ENCODE data around the gene BMP3. TPM values are rescaled to one million over a fixed set of nuclear protein-coding genes. Genes with fewer than 3 reads are reported as not detected.

The BMP3 gene
- total RNA-seq, 2 experiments from 2014 or later, result not detected

- H3K4me1 Mint-ChIP-seq (ENCODE audit: low read depth), result no peaks in the 10 kb centered on the region
- H3K36me3 Mint-ChIP-seq (ENCODE audit: low read depth), result no peaks in the 10 kb centered on the region
- no peak overlapping the region for H3K4me3 Mint-ChIP-seq
- H3K27ac Mint-ChIP-seq, result no peak overlapping the region
- DNase-seq, result no peak
- H3K27me3 Mint-ChIP-seq (ENCODE audit: low read depth), result peaks cover 6% of the 10 kb centered on the region
- CTCF ChIA-PET, result interaction anchor here (0.5 to 3.4 kb wide), 4 partner anchors 10 to 1119 kb away, joined by 3 to 15 read pairs (median 4); no protein-coding TSS in a partner anchor
- intact Hi-C loops (cut with micrococcal nuclease), result loop anchor here (10.0 kb wide), 1 partner anchor 825 kb away; no protein-coding TSS in a partner anchor
- H3K9me3 Mint-ChIP-seq, result no peaks in the 10 kb centered on the region
Measured at GRCh38 chr4:81049907-81050306, 19.4 kb downstream of the BMP3 start.

GRCh38 chr4:81052119-81053068 lies 21.9 kb downstream of the BMP3 start:
- no peak overlapping the region for H3K4me3 Mint-ChIP-seq
- intact Hi-C loops (cut with micrococcal nuclease), result loop anchor here (1.0 to 10.0 kb wide), 3 partner anchors 686 to 828 kb away; no protein-coding TSS in a partner anchor
- no peaks in the 10 kb centered on the region for H3K36me3 Mint-ChIP-seq (ENCODE audit: low read depth)
- CTCF ChIA-PET, result interaction anchor here (0.7 to 3.4 kb wide), 10 partner anchors 9 to 1337 kb away, joined by 3 to 15 read pairs (median 4); no protein-coding TSS in a partner anchor
- H3K4me1 Mint-ChIP-seq (ENCODE audit: low read depth), result no peaks in the 10 kb centered on the region
- peak; percentile 64 for DNase-seq
- no peak overlapping the region for H3K27ac Mint-ChIP-seq
- H3K9me3 Mint-ChIP-seq, result no peaks in the 10 kb centered on the region
- no peaks in the 10 kb centered on the region for H3K27me3 Mint-ChIP-seq (ENCODE audit: low read depth)

DNA sequence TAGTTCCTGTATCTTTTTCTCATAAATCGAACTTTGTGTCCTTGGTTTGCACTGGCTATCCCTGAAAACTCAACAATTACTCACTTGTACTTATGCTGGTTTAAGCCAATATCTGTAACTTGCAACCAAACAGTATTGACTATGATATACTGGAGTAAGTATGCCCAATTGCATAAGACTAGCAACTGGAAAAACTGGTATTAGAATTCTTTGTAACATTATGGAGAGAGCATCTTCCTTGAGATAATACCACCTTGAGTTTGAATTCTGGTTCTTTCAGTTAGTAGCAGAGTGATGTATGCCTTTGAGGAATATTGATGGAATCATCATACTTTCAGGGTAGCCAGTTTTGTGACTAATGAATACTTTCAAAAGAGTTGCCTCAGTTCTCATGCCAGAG lies 28.1 kb downstream of the BMP3 start:
- H3K27ac Mint-ChIP-seq, result no peak overlapping the region
- no peaks in the 10 kb centered on the region for H3K4me1 Mint-ChIP-seq (ENCODE audit: low read depth)
- H3K36me3 Mint-ChIP-seq (ENCODE audit: low read depth), result no peaks in the 10 kb centered on the region
- DNase-seq, result no peak
- H3K27me3 Mint-ChIP-seq (ENCODE audit: low read depth), result peaks cover 9% of the 10 kb centered on the region
- CTCF ChIA-PET, result no interaction called here
- intact Hi-C loops (cut with micrococcal nuclease), result loop anchor here (10.0 kb wide), 1 partner anchor 834 kb away; no protein-coding TSS in a partner anchor
- no peaks in the 10 kb centered on the region for H3K9me3 Mint-ChIP-seq
- no peak overlapping the region for H3K4me3 Mint-ChIP-seq

- peaks cover 3% of the 10 kb centered on the region for H3K4me1 Mint-ChIP-seq (ENCODE audit: low read depth)
- H3K9me3 Mint-ChIP-seq, result no peaks in the 10 kb centered on the region
- intact Hi-C loops (cut with micrococcal nuclease), result no loop called here
- CTCF ChIA-PET, result interaction anchor here (1.4 to 1.9 kb wide), 2 partner anchors 10 kb away, joined by 4 to 5 read pairs; no protein-coding TSS in a partner anchor
- H3K4me3 Mint-ChIP-seq, result no peak overlapping the region
- H3K27ac Mint-ChIP-seq, result no peak overlapping the region
- no peaks in the 10 kb centered on the region for H3K36me3 Mint-ChIP-seq (ENCODE audit: low read depth)
- H3K27me3 Mint-ChIP-seq (ENCODE audit: low read depth), result peaks cover 13% of the 10 kb centered on the region
- no peak for DNase-seq
Measured at GRCh38 chr4:81060587-81061343, 30.3 kb downstream of the BMP3 start.

DNA sequence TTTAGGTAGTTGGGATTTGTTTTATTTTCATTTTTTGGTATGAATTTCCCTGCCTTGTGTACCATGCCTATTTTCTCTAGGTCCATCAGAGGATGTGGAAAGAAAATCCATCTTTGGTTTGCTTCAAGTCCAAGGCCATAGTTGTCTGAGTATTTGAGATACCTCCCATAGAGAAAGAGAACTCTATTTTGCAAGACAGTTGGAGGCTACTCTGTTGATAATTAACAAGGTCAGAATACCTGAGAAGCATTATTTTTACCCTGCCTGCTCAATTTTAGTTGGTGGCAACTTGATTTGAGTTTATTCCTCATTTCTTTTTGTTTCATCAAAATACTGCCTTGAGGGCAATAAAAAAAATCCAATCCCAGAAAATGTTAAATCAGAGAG lies 30.8 kb downstream of the BMP3 start:
- no peak for DNase-seq
- CTCF ChIA-PET, result interaction anchor here (1.9 kb wide), 1 partner anchor 9 kb away, joined by 4 read pairs; no protein-coding TSS in a partner anchor
- Mint-ChIP-seq H3K27me3 (ENCODE audit: low read depth) (peaks cover 13% of the 10 kb centered on the region), H3K4me3 (no peak overlapping the region), H3K36me3 (ENCODE audit: low read depth) (no peaks in the 10 kb centered on the region), H3K9me3 (no peaks in the 10 kb centered on the region), H3K4me1 (ENCODE audit: low read depth) (peaks cover 3% of the 10 kb centered on the region), H3K27ac (no peak overlapping the region)
- intact Hi-C loops (cut with micrococcal nuclease), result no loop called here

DNA sequence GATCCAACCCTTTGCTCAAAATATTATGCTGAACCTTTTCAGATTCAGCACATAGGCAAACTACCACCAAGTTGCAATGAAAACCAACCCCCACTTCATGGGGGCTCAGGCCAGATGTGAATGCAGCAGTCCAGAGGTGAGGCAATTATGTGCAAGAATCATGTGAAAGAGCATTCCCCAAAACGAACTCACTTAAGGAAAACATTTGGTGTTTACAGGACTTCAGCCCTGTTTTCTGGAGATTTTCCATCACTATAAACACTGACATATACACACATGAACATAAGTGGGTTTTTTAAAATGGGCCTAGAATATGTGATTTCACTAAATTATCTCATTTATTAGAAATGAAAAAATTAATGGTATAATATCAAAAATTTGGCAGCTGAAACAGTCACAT lies 31.5 kb downstream of the BMP3 start:
- intact Hi-C loops (cut with micrococcal nuclease), result no loop called here
- Mint-ChIP-seq H3K9me3 (no peaks in the 10 kb centered on the region), H3K4me3 (no peak overlapping the region), H3K36me3 (ENCODE audit: low read depth) (no peaks in the 10 kb centered on the region), H3K4me1 (ENCODE audit: low read depth) (peaks cover 3% of the 10 kb centered on the region), H3K27me3 (ENCODE audit: low read depth) (peaks cover 13% of the 10 kb centered on the region), H3K27ac (no peak overlapping the region)
- CTCF ChIA-PET, result interaction anchor here (0.9 to 1.9 kb wide), 3 partner anchors 8 to 292 kb away, joined by 3 to 4 read pairs (median 3); no protein-coding TSS in a partner anchor
- no peak for DNase-seq

DNA sequence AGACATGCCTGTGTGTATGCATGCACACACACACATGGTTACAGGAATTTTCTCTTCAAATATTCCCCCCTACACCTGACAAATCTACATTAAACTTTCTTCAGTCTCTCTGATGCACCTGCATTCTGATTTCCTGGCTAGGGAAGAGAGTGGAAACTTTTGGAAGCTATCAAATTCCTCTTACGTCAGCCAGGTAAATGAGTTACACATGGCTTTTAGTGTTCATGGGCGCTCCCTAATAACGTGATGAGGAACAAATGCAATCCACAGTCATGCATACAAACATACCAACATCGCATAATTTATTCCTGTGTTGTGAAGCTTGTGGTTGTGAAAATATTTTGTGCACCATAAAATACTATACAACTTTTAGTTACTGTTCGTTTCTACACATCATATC lies 34.9 kb downstream of the BMP3 start:
- H3K9me3 Mint-ChIP-seq, result no peaks in the 10 kb centered on the region
- peaks cover 3% of the 10 kb centered on the region for H3K4me1 Mint-ChIP-seq (ENCODE audit: low read depth)
- no peak overlapping the region for H3K4me3 Mint-ChIP-seq
- no peak overlapping the region for H3K27ac Mint-ChIP-seq
- CTCF ChIA-PET, result no interaction called here
- intact Hi-C loops (cut with micrococcal nuclease), result loop anchor here (5.0 kb wide), 1 partner anchor 197 kb away; no protein-coding TSS in a partner anchor
- peaks cover 9% of the 10 kb centered on the region for H3K27me3 Mint-ChIP-seq (ENCODE audit: low read depth)
- DNase-seq, result no peak
- no peaks in the 10 kb centered on the region for H3K36me3 Mint-ChIP-seq (ENCODE audit: low read depth)

DNA sequence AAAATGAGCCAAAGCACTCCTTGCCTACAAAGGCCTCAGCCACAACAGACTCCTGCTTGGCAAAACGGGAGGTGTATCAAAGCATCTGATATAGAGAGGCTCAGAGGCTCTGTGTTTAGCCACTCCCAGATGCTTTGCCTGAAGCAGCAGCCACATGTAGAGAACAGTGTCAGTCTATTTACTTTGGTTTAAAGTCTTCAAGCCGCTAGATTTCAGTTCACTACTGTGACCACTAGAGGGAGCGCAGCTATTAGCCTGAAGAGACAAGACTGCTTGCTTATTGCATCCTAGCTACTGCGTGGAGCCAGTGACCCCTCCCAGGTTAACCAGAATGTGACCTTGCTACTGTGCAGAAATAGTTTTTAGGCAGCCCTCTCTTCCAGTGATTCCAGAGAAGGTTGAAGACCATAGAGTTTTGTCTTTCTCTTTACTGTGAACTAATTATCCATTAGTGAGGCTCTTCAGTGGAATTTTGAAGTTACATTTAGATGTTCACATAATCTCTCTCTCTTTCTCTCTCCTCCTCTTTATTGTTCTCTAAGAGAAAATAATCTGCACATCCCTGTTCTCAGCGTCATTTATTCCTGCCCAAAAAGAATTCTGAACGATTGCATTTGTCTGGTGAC lies 39.3 kb downstream of the BMP3 start:
- peak; percentile 75 for DNase-seq
- Mint-ChIP-seq H3K9me3 (no peaks in the 10 kb centered on the region), H3K27ac (no peak overlapping the region), H3K4me1 (ENCODE audit: low read depth) (peaks cover 2% of the 10 kb centered on the region), H3K27me3 (ENCODE audit: low read depth) (peaks cover 9% of the 10 kb centered on the region), H3K36me3 (ENCODE audit: low read depth) (no peaks in the 10 kb centered on the region), H3K4me3 (no peak overlapping the region)
- intact Hi-C loops (cut with micrococcal nuclease), result loop anchor here (1.0 to 5.0 kb wide), 2 partner anchors 192 to 281 kb away; no protein-coding TSS in a partner anchor
- CTCF ChIA-PET, result interaction anchor here (0.7 to 4.8 kb wide), 14 partner anchors 8 to 707 kb away, joined by 3 to 60 read pairs (median 3); no protein-coding TSS in a partner anchor

GRCh38 chr4:81071013-81071412 lies 40.5 kb downstream of the BMP3 start:
- CTCF ChIA-PET, result interaction anchor here (0.9 to 4.8 kb wide), 6 partner anchors 9 to 299 kb away, joined by 3 to 60 read pairs (median 4); no protein-coding TSS in a partner anchor
- DNase-seq, result no peak
- H3K27me3 Mint-ChIP-seq (ENCODE audit: low read depth), result peaks cover 9% of the 10 kb centered on the region

GRCh38 chr4:81081156-81081555 lies 50.6 kb downstream of the BMP3 start:
- Mint-ChIP-seq H3K27me3 (ENCODE audit: low read depth) (peaks cover 2% of the 10 kb centered on the region), H3K27ac (no peak overlapping the region), H3K36me3 (ENCODE audit: low read depth) (no peaks in the 10 kb centered on the region), H3K9me3 (peaks cover 2% of the 10 kb centered on the region), H3K4me1 (ENCODE audit: low read depth) (no peaks in the 10 kb centered on the region), H3K4me3 (no peak overlapping the region)
- CTCF ChIA-PET, result no interaction called here
- DNase-seq, result no peak
- intact Hi-C loops (cut with micrococcal nuclease), result no loop called here

More at GRCh38 chr4:81071013-81071412, 40.5 kb downstream of the BMP3 start:
- Mint-ChIP-seq H3K4me1 (ENCODE audit: low read depth) (no peaks in the 10 kb centered on the region), H3K36me3 (ENCODE audit: low read depth) (no peaks in the 10 kb centered on the region), H3K4me3 (no peak overlapping the region), H3K9me3 (no peaks in the 10 kb centered on the region), H3K27ac (no peak overlapping the region)
- intact Hi-C loops (cut with micrococcal nuclease), result no loop called here

DNA sequence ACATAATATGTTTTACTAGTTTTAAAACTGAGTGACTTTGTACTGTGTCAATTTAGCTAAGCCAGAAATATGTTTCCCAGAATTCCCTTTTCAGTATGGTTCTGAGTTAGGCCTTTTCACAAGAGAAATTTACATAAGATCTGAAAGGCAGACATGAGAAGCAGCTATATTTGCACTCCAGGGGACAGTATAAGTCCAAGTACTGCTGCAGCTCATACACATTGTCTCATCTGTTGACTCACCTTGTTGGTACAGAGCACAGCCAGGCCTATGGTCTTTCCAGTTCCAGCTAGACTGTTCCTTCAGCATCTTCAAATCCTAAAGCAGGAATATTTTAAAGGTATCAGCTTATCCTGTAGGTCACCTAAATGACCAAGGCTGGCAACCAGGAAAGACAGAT lies 53.5 kb downstream of the BMP3 start:
- peaks cover 2% of the 10 kb centered on the region for H3K9me3 Mint-ChIP-seq
- no peak overlapping the region for H3K27ac Mint-ChIP-seq
- H3K27me3 Mint-ChIP-seq (ENCODE audit: low read depth), result peaks cover 2% of the 10 kb centered on the region
- H3K4me1 Mint-ChIP-seq (ENCODE audit: low read depth), result no peaks in the 10 kb centered on the region
- no peak for DNase-seq
- no peaks in the 10 kb centered on the region for H3K36me3 Mint-ChIP-seq (ENCODE audit: low read depth)
- H3K4me3 Mint-ChIP-seq, result no peak overlapping the region
- intact Hi-C loops (cut with micrococcal nuclease), result no loop called here
- CTCF ChIA-PET, result interaction anchor here (0.7 to 1.3 kb wide), 2 partner anchors 15 to 18 kb away, joined by 4 read pairs; no protein-coding TSS in a partner anchor

All from activated naive CD4-positive, alpha-beta T cell treated with anti-CD3 and anti-CD28 coated beads for 36 hours (primary cell).